ELR (cell line): ENCODE data around the gene CD164L2.

ENCODE experiments used
- DNase-seq: peaks from one replicate; pipeline ENCODE4 v3.0.0-alpha.2; 2015; ENCODE audit warnings: low read depth

CD164L2 gene

GRCh38 chr1:27405074-27405473 is 21.9 kb upstream of the CD164L2 start:
- DNase-seq: no peak

GRCh38 chr1:27403931-27404330 is 20.8 kb upstream of the CD164L2 start:
- DNase-seq: no peak

- DNase-seq: peak; percentile 57
Measured at GRCh38 chr1:27403065-27403726, 20.1 kb upstream of the CD164L2 start.

- peak; percentile 43 for DNase-seq
Measured at GRCh38 chr1:27402349-27402754, 19.2 kb upstream of the CD164L2 start.

- no peak for DNase-seq
Measured at GRCh38 chr1:27400963-27401341, 17.8 kb upstream of the CD164L2 start.

- DNase-seq: no peak
Measured at GRCh38 chr1:27400082-27400962, 17.2 kb upstream of the CD164L2 start.

GRCh38 chr1:27399251-27400025 is 16.3 kb upstream of the CD164L2 start:
- DNase-seq: no peak

- DNase-seq: no peak
Measured at GRCh38 chr1:27398405-27399149, 15.4 kb upstream of the CD164L2 start.

GRCh38 chr1:27397749-27398148 is 14.6 kb upstream of the CD164L2 start:
- no peak for DNase-seq

GRCh38 chr1:27397110-27397509 is 14.0 kb upstream of the CD164L2 start:
- DNase-seq: no peak

- peak; percentile 69 for DNase-seq
Measured at GRCh38 chr1:27395441-27396195, 12.5 kb upstream of the CD164L2 start.

GRCh38 chr1:27394925-27395324 is 11.8 kb upstream of the CD164L2 start:
- peak; percentile 55 for DNase-seq

- no peak for DNase-seq
Measured at GRCh38 chr1:27394282-27394658, 11.1 kb upstream of the CD164L2 start.

- DNase-seq: no peak
Measured at GRCh38 chr1:27393641-27394281, 10.6 kb upstream of the CD164L2 start.

GRCh38 chr1:27392778-27393635 is 9.9 kb upstream of the CD164L2 start:
- peak; percentile 43 for DNase-seq

- DNase-seq: peak; percentile 94
Measured at GRCh38 chr1:27392096-27392777, 9.1 kb upstream of the CD164L2 start, which contains the start of gene GPR3. GPR3 (plus strand) TSS chr1:27392622; CDS start chr1:27393799, 1,177 bp downstream.

GRCh38 chr1:27391511-27392095 is 8.5 kb upstream of the CD164L2 start:
- DNase-seq: peak; percentile 68

GRCh38 chr1:27388337-27389005 is 5.3 kb upstream of the CD164L2 start:
- DNase-seq: peak; percentile 59
